ENCODE data around the gene RBPMS2. TPM values are rescaled to one million over a fixed set of nuclear protein-coding genes. Genes with fewer than 3 reads are reported as not detected.

The RBPMS2 gene
- total and polyA plus RNA-seq, 4 donors: 0.42 to 7.9 (median 2.4) TPM

DNA sequence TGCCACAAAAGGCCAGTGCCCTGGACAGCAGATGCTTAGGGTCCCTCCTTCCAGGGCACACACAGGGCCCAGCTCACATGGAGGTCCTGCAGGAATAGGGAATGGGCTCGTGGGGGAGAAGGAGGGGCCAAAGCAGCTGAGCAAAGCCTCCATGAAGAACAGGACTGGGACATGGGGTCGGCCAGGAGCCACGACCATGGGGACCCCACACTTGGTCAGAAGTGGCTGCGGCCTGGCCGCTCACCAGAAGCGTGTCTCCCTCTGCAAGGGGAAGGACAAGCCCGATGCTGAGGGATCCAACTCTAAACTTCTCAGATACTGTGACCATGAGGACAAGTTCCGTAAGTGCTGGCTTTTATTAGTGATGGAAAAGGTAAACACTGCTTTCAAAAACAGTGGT, 15.3 kb downstream of the RBPMS2 start:
- H3K9ac ChIP-seq (ENCODE audit: low read depth in 1 of 2, low read length in 2 of 2): no peak overlapping the region
- 94% methylated on average over 8 of the region's 8 CpGs for WGBS

DNA sequence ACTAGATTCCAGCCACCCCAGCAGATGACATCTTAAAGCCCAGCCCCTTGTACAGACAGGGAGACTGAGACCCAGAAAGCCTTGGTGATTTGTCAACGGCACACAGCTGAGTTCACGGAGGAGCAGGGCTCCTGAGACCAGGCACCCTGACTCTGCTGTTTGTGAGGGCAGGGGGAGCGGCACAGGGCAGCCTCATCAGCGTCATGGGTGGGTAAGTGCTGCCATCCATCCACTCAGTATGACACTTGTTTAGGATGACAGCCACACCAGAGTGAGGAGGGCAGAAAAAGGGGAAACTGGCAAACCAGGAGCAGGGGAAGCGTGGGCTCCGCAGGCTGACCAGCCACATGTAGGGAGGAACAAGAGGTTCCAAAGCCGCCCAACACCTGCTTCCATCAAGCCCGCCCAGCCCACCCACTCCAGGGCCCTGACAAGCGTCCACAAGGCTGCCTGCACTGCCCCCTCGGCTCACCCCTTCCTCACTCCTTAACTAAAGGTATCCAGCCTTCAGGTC, 19.9 kb downstream of the RBPMS2 start:
- no peak overlapping the region for H3K9ac ChIP-seq (ENCODE audit: low read depth in 1 of 2, low read length in 2 of 2)
- no peak overlapping the region for H3K4me3 ChIP-seq (ENCODE audit: low read depth in 1 of 3, low read length in 3 of 3)
- no peaks in the 10 kb centered on the region for H3K4me1 ChIP-seq (ENCODE audit: control insufficient read depth in 4 of 4, insufficient read depth in 4 of 4, low read length in 3 of 4)
- no peak for DNase-seq (ENCODE audit: low spot score)
- no peak overlapping the region for H3K27ac ChIP-seq (ENCODE audit: low read depth in 1 of 2, low read length in 2 of 2)
- H3K36me3 ChIP-seq (ENCODE audit: control insufficient read depth in 4 of 4, insufficient read depth in 3 of 4, low read depth in 1 of 4, low read length in 3 of 4): no peaks in the 10 kb centered on the region
- WGBS: 91% methylated on average over 10 of the region's 10 CpGs
- H3K27me3 ChIP-seq (ENCODE audit: control insufficient read depth in 4 of 4, insufficient read depth in 4 of 4, low read length in 3 of 4): no peaks in the 10 kb centered on the region
- no peaks in the 10 kb centered on the region for H3K9me3 ChIP-seq (ENCODE audit: control insufficient read depth in 4 of 4, low read length in 3 of 4)
- TF ChIP-seq TAF1 (conservative IDR thresholded peaks at IDR 0.05) (no peak), FOXA2 (IDR thresholded peaks at IDR 0.05) (no peak), FOXA1 (IDR thresholded peaks at IDR 0.05) (no peak), HNF4A (conservative IDR thresholded peaks at IDR 0.05) (no peak), JUND (IDR thresholded peaks at IDR 0.05) (no peak), RXRA (IDR thresholded peaks at IDR 0.05) (no peak), EGR1 (IDR thresholded peaks at IDR 0.05; ENCODE audit: low read depth in 2 of 2) (no peak), GABPA (IDR thresholded peaks at IDR 0.05 in 1 of 2, conservative IDR thresholded peaks at IDR 0.05 in 1 of 2) (no peak), NR2F2 (IDR thresholded peaks at IDR 0.05) (no peak), YY1 (IDR thresholded peaks at IDR 0.05) (no peak)
- TF ChIP-seq, protein P1, sequence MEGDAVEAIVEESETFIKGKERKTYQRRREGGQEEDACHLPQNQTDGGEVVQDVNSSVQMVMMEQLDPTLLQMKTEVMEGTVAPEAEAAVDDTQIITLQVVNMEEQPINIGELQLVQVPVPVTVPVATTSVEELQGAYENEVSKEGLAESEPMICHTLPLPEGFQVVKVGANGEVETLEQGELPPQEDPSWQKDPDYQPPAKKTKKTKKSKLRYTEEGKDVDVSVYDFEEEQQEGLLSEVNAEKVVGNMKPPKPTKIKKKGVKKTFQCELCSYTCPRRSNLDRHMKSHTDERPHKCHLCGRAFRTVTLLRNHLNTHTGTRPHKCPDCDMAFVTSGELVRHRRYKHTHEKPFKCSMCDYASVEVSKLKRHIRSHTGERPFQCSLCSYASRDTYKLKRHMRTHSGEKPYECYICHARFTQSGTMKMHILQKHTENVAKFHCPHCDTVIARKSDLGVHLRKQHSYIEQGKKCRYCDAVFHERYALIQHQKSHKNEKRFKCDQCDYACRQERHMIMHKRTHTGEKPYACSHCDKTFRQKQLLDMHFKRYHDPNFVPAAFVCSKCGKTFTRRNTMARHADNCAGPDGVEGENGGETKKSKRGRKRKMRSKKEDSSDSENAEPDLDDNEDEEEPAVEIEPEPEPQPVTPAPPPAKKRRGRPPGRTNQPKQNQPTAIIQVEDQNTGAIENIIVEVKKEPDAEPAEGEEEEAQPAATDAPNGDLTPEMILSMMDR (IDR thresholded peaks at IDR 0.05; ENCODE audit: low read depth, low read length, missing input control): no peak
- TF ChIP-seq, protein P2, sequence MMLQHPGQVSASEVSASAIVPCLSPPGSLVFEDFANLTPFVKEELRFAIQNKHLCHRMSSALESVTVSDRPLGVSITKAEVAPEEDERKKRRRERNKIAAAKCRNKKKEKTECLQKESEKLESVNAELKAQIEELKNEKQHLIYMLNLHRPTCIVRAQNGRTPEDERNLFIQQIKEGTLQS (IDR thresholded peaks at IDR 0.05): no peak
- TF ChIP-seq, protein P3, sequence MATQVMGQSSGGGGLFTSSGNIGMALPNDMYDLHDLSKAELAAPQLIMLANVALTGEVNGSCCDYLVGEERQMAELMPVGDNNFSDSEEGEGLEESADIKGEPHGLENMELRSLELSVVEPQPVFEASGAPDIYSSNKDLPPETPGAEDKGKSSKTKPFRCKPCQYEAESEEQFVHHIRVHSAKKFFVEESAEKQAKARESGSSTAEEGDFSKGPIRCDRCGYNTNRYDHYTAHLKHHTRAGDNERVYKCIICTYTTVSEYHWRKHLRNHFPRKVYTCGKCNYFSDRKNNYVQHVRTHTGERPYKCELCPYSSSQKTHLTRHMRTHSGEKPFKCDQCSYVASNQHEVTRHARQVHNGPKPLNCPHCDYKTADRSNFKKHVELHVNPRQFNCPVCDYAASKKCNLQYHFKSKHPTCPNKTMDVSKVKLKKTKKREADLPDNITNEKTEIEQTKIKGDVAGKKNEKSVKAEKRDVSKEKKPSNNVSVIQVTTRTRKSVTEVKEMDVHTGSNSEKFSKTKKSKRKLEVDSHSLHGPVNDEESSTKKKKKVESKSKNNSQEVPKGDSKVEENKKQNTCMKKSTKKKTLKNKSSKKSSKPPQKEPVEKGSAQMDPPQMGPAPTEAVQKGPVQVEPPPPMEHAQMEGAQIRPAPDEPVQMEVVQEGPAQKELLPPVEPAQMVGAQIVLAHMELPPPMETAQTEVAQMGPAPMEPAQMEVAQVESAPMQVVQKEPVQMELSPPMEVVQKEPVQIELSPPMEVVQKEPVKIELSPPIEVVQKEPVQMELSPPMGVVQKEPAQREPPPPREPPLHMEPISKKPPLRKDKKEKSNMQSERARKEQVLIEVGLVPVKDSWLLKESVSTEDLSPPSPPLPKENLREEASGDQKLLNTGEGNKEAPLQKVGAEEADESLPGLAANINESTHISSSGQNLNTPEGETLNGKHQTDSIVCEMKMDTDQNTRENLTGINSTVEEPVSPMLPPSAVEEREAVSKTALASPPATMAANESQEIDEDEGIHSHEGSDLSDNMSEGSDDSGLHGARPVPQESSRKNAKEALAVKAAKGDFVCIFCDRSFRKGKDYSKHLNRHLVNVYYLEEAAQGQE (IDR thresholded peaks at IDR 0.05): no peak
- TF ChIP-seq, protein P4, sequence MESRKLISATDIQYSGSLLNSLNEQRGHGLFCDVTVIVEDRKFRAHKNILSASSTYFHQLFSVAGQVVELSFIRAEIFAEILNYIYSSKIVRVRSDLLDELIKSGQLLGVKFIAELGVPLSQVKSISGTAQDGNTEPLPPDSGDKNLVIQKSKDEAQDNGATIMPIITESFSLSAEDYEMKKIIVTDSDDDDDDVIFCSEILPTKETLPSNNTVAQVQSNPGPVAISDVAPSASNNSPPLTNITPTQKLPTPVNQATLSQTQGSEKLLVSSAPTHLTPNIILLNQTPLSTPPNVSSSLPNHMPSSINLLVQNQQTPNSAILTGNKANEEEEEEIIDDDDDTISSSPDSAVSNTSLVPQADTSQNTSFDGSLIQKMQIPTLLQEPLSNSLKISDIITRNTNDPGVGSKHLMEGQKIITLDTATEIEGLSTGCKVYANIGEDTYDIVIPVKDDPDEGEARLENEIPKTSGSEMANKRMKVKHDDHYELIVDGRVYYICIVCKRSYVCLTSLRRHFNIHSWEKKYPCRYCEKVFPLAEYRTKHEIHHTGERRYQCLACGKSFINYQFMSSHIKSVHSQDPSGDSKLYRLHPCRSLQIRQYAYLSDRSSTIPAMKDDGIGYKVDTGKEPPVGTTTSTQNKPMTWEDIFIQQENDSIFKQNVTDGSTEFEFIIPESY (IDR thresholded peaks at IDR 0.05): no peak

More for the DNA sequence above, 15.3 kb downstream of the RBPMS2 start:
- Histone ChIP-seq H3K9me3 (ENCODE audit: control insufficient read depth in 4 of 4, low read length in 3 of 4) (no peaks in the 10 kb centered on the region), H3K27ac (ENCODE audit: low read depth in 1 of 2, low read length in 2 of 2) (no peak overlapping the region), H3K4me1 (ENCODE audit: control insufficient read depth in 4 of 4, insufficient read depth in 4 of 4, low read length in 3 of 4) (peaks cover 6 to 13% (median 10%) of the 10 kb centered on the region in 4 donors), H3K27me3 (ENCODE audit: control insufficient read depth in 4 of 4, insufficient read depth in 4 of 4, low read length in 3 of 4) (no peaks in the 10 kb centered on the region), H3K4me3 (ENCODE audit: low read depth in 1 of 3, low read length in 3 of 3) (no peak overlapping the region), H3K36me3 (ENCODE audit: control insufficient read depth in 4 of 4, insufficient read depth in 3 of 4, low read depth in 1 of 4, low read length in 3 of 4) (no peaks in the 10 kb centered on the region)
- TF ChIP-seq GABPA (IDR thresholded peaks at IDR 0.05 in 1 of 2, conservative IDR thresholded peaks at IDR 0.05 in 1 of 2) (no peak), TAF1 (conservative IDR thresholded peaks at IDR 0.05) (no peak), SP1 (IDR thresholded peaks at IDR 0.05) (no peak), RAD21 (IDR thresholded peaks at IDR 0.05) (no peak), FOXA2 (IDR thresholded peaks at IDR 0.05) (no peak)
- TF ChIP-seq, protein P5, sequence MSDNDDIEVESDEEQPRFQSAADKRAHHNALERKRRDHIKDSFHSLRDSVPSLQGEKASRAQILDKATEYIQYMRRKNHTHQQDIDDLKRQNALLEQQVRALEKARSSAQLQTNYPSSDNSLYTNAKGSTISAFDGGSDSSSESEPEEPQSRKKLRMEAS (IDR thresholded peaks at IDR 0.05): no peak
- TF ChIP-seq, protein P1 (IDR thresholded peaks at IDR 0.05; ENCODE audit: low read depth, low read length, missing input control): no peak
- TF ChIP-seq, protein P4 (IDR thresholded peaks at IDR 0.05): no peak
- DNase-seq (ENCODE audit: low spot score): no peak

Measured in liver (tissue), 9 donors.